Stomach (tissue), 9 donors: ENCODE data around the gene ALG9. TPM values are rescaled to one million over a fixed set of nuclear protein-coding genes. Genes with fewer than 3 reads are reported as not detected.

ENCODE experiments used
- DNase-seq, 2 donors: peaks; one replicate each; pipeline versions ENCODE4 v3.0.0 to v3.0.0-alpha.2; 2013 to 2019
- H3K27ac ChIP-seq, 5 donors: fragments of 200-600 bp in 4 of 5; sonication (generic) in 4 of 5; one replicate each; pipeline ENCODE4 v1.5.1; 2013 to 2019; ENCODE audit warnings: mild to moderate bottlenecking in 1 of 5, moderate library complexity in 1 of 5
- H3K27me3 ChIP-seq, 3 donors: fragments of 200-600 bp; sonication (generic); one replicate each; pipeline ENCODE4 v1.5.1; 2017 to 2019; ENCODE audit warnings: mixed run types in 1 of 3
- H3K36me3 ChIP-seq, 4 donors: fragments of 200-600 bp; sonication (generic); 1 replicate in 3 of 4; 2 replicates in 1 of 4; pipeline ENCODE4 v1.5.1; 2016 to 2019
- H3K4me1 ChIP-seq, 4 donors: fragments of 200-600 bp; sonication (generic); one replicate each; pipeline ENCODE4 v1.5.1; 2016 to 2019
- H3K4me3 ChIP-seq, 4 donors: fragments of 200-600 bp; sonication (generic) in 3 of 4; one replicate each; pipeline ENCODE4 v1.5.1; 2016 to 2019; ENCODE audit warnings: mild to moderate bottlenecking in 1 of 4
- H3K9me3 ChIP-seq, 4 donors: fragments of 200-600 bp; sonication (generic); one replicate each; pipeline ENCODE4 v1.5.1; 2016 to 2019
- CTCF ChIP-seq, 7 experiments: fragments of 450-650 bp in 4 of 7; fragments of 200-600 bp in 3 of 7; sonication (generic) in 3 of 7; IDR thresholded peaks; one replicate each; pipeline ENCODE4 v1.5.1; 2016 to 2019; ENCODE audit warnings: antibody characterized with exemption in 7 of 7, control low read depth in 2 of 7, mild to moderate bottlenecking in 1 of 7
- EP300 ChIP-seq: sonication (generic); formaldehyde crosslinking; IDR thresholded peaks from one replicate; pipeline ENCODE4 v1.6.1; 2017; ENCODE audit warnings: antibody characterized with exemption
- POLR2A ChIP-seq, 4 donors: fragments of 450-650 bp; IDR thresholded peaks; one replicate each; pipeline ENCODE4 v1.6.1; 2016; ENCODE audit warnings: antibody characterized with exemption in 4 of 4, control low read depth in 2 of 4, mild to moderate bottlenecking in 1 of 4, moderate library complexity in 1 of 4
- POLR2AphosphoS5 ChIP-seq, 3 donors: sonication (generic); formaldehyde crosslinking; IDR thresholded peaks; one replicate each; pipeline ENCODE4 v1.6.1; 2016; ENCODE audit warnings: antibody characterized with exemption in 3 of 3
- WGBS, 5 donors: extraction: QIAGEN DNeasy Blood & Tissue Kit in 3 of 5; methylation state at CpG; one replicate each; pipeline versions ENCODE4 v1.1.5 to v1.1.7; 2013 to 2018; 5-methylcytosine and 5-hydroxymethylcytosine counted together
- intact Hi-C: fragments of 100-400 bp; cut with DNase I; formaldehyde crosslinking; loops from one replicate; pipeline ENCODE4 v1.15.1; 2023; ENCODE audit warnings: low total_unique reads
- polyA plus RNA-seq, 3 donors: library from polyadenylated mRNA; stranded (reverse); fragments of 200-250 nt; gene quantifications; one replicate each; pipeline ENCODE4 v1.2.3, GENCODE V29; 2013
- total RNA-seq, 5 donors: library from RNA; depleted of rRNA; stranded (reverse); fragments of >200 nt; gene quantifications; one replicate each; pipeline versions ENCODE4 v1.1.0 to v1.2.3, GENCODE V29; 2014 to 2016
- donor health status: healthy with polysubstance abuse.
- donor health status: Bipolar disorder and iron deficiency.
- donor health status: healthy.

ALG9 gene
- total and polyA plus RNA-seq, 8 donors: 11.9 to 53.7 (median 25.5) TPM

GRCh38 chr11:111836162-111836561 lies 35.2 kb downstream of the ALG9 start:
- intact Hi-C loops: no loop called here
- WGBS, 5 donors: 55 to 97% (median 72%) methylated on average over 1 of the region's 1 CpG
- H3K36me3 ChIP-seq: peaks cover 4 to 55% (median 47%) of the 10 kb centered on the region in 4 donors
- H3K27me3 ChIP-seq: no peaks in the 10 kb centered on the region
- no peak overlapping the region for H3K27ac ChIP-seq
- no peak overlapping the region for H3K4me3 ChIP-seq
- H3K4me1 ChIP-seq: peaks cover 0 to 27% (median 13%) of the 10 kb centered on the region in 4 donors
- no peak for TF ChIP-seq POLR2AphosphoS5 (IDR thresholded peaks at IDR 0.05)
- TF ChIP-seq CTCF (IDR thresholded peaks at IDR 0.05): no peak
- TF ChIP-seq EP300: no peak
- no peak for TF ChIP-seq POLR2A (IDR thresholded peaks at IDR 0.05)
- no peak for DNase-seq
- H3K9me3 ChIP-seq: no peaks in the 10 kb centered on the region

GRCh38 chr11:111835665-111836064 lies 35.7 kb downstream of the ALG9 start:
- H3K27ac ChIP-seq: no peak overlapping the region

GRCh38 chr11:111834432-111835163 lies 36.8 kb downstream of the ALG9 start:
- Histone ChIP-seq H3K36me3 (peaks cover 4 to 64% (median 55%) of the 10 kb centered on the region in 4 donors), H3K4me1 (peaks cover 0 to 17% (median 9%) of the 10 kb centered on the region in 4 donors), H3K27me3 (no peaks in the 10 kb centered on the region), H3K4me3 (no peak overlapping the region), H3K27ac (no peak overlapping the region), H3K9me3 (no peaks in the 10 kb centered on the region)
- TF ChIP-seq POLR2AphosphoS5 (IDR thresholded peaks at IDR 0.05) (no peak), POLR2A (IDR thresholded peaks at IDR 0.05) (no peak), CTCF (IDR thresholded peaks at IDR 0.05) (no peak), EP300 (no peak)
- 65 to 87% (median 70%) methylated on average over 3 of the region's 3 CpGs for WGBS, 5 donors
- intact Hi-C loops: no loop called here
- DNase-seq: no peak

More at GRCh38 chr11:111835665-111836064, 35.7 kb downstream of the ALG9 start:
- Histone ChIP-seq H3K4me3 (no peak overlapping the region), H3K9me3 (no peaks in the 10 kb centered on the region), H3K27me3 (no peaks in the 10 kb centered on the region), H3K4me1 (peaks cover 0 to 22% (median 11%) of the 10 kb centered on the region in 4 donors), H3K36me3 (peaks cover 4 to 60% (median 52%) of the 10 kb centered on the region in 4 donors)
- 93 to 97% (median 95%) methylated on average over 7 of the region's 7 CpGs for WGBS, 5 donors
- DNase-seq: no peak
- intact Hi-C loops: no loop called here
- TF ChIP-seq CTCF (IDR thresholded peaks at IDR 0.05) (no peak), EP300 (no peak), POLR2AphosphoS5 (IDR thresholded peaks at IDR 0.05) (no peak), POLR2A (IDR thresholded peaks at IDR 0.05) (no peak)

GRCh38 chr11:111833524-111833923 lies 37.9 kb downstream of the ALG9 start:
- Histone ChIP-seq H3K27ac (no peak overlapping the region), H3K4me1 (peaks cover 0 to 17% (median 9%) of the 10 kb centered on the region in 4 donors), H3K27me3 (no peaks in the 10 kb centered on the region), H3K36me3 (peaks cover 4 to 75% (median 56%) of the 10 kb centered on the region in 4 donors), H3K9me3 (no peaks in the 10 kb centered on the region), H3K4me3 (no peak overlapping the region)
- WGBS, 5 donors: 60 to 76% (median 66%) methylated on average over 4 of the region's 4 CpGs
- no peak for TF ChIP-seq POLR2AphosphoS5 (IDR thresholded peaks at IDR 0.05)
- TF ChIP-seq POLR2A (IDR thresholded peaks at IDR 0.05): no peak
- TF ChIP-seq CTCF (IDR thresholded peaks at IDR 0.05): no peak
- TF ChIP-seq EP300: no peak
- intact Hi-C loops: no loop called here
- peak in 1 of 2 donors; percentile 12 for DNase-seq
